Mucosa of rectum (tissue), 2 donors: ENCODE results near the gene BLCAP.

Source experiments
- H3K27ac ChIP-seq, 2 donors: one replicate each; pipeline ENCODE4 v1.7.0; 2013; ENCODE audit warnings: inconsistent platforms in 2 of 2, low read depth in 2 of 2, low read length in 2 of 2
- H3K27me3 ChIP-seq, 2 donors: one replicate each; pipeline ENCODE4 v1.7.0; 2013; ENCODE audit warnings: low read length in 2 of 2; ENCODE audit not compliant: control insufficient read depth in 2 of 2, insufficient read depth in 2 of 2
- H3K36me3 ChIP-seq, 2 donors: one replicate each; pipeline ENCODE4 v1.7.0; 2013; ENCODE audit warnings: low read length in 2 of 2; ENCODE audit not compliant: control insufficient read depth in 2 of 2, insufficient read depth in 2 of 2
- H3K4me1 ChIP-seq, 2 donors: one replicate each; pipeline ENCODE4 v1.7.0; 2013; ENCODE audit warnings: low read length in 2 of 2, mild to moderate bottlenecking in 1 of 2; ENCODE audit not compliant: control insufficient read depth in 2 of 2, insufficient read depth in 2 of 2
- H3K4me3 ChIP-seq, 2 donors: one replicate each; pipeline ENCODE4 v1.7.0; 2013; ENCODE audit warnings: low read length in 2 of 2
- H3K9ac ChIP-seq, 2 donors: one replicate each; pipeline ENCODE4 v1.7.0; 2013; ENCODE audit warnings: low read length in 2 of 2, low read depth in 1 of 2, mild to moderate bottlenecking in 1 of 2
- H3K9me3 ChIP-seq, 2 donors: one replicate each; pipeline ENCODE4 v1.7.0; 2013; ENCODE audit warnings: low read length in 2 of 2; ENCODE audit not compliant: control insufficient read depth in 2 of 2
- donor health status: healthy.
- donor health status: Normal muscosa, but diverticular disease.

BLCAP gene

GRCh38 chr20:37516811-37517750 lies 10.6 kb downstream of the BLCAP start:
- Histone ChIP-seq H3K9me3 (no peaks in the 10 kb centered on the region), H3K4me3 (no peak overlapping the region), H3K9ac (no peak overlapping the region), H3K4me1 (peaks cover 11 to 14% of the 10 kb centered on the region in 2 donors), H3K27ac (peak overlapping the region; percentile 5 to 18), H3K27me3 (no peaks in the 10 kb centered on the region), H3K36me3 (peaks cover 28 to 37% of the 10 kb centered on the region in 2 donors)

GRCh38 chr20:37515876-37516275 lies 11.8 kb downstream of the BLCAP start:
- no peaks in the 10 kb centered on the region for H3K9me3 ChIP-seq
- peaks cover 39 to 41% of the 10 kb centered on the region in 2 donors for H3K36me3 ChIP-seq
- no peak overlapping the region for H3K27ac ChIP-seq
- no peaks in the 10 kb centered on the region for H3K27me3 ChIP-seq
- no peak overlapping the region for H3K4me3 ChIP-seq
- no peak overlapping the region for H3K9ac ChIP-seq
- H3K4me1 ChIP-seq, result peaks cover 11 to 14% of the 10 kb centered on the region in 2 donors

DNA sequence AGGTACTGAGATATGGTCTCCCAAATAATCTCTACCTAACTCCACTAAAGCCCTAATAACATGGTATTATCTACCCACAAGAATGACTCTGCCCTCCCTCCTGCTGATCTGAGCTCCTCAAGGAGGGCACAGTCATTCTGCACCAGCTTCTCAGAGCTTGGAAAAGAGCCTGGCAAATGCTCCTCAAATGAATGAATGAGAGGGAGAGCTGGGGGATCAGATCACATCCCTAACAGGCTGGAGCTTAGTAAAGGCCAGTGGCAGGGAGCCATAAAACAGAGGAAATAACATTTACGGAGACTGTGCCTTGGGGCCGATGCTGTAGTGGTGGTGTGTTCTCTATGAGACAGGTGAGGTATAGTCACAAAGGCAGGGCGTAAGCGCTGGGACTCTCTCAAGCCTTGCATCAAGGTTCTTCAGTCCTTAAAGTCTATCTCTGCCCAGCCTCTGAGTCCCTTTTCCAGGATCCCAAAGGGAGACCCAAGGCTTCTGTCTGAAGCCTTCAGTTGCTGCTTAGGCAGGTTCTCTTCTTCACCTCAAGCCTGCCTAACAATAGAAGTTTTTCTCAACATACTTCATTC lies 13.8 kb downstream of the BLCAP start:
- H3K9me3 ChIP-seq, result no peaks in the 10 kb centered on the region
- H3K36me3 ChIP-seq, result peaks cover 39 to 48% of the 10 kb centered on the region in 2 donors
- H3K9ac ChIP-seq, result no peak overlapping the region
- H3K4me1 ChIP-seq, result peaks cover 7 to 11% of the 10 kb centered on the region in 2 donors
- no peak overlapping the region for H3K4me3 ChIP-seq
- H3K27me3 ChIP-seq, result no peaks in the 10 kb centered on the region
- H3K27ac ChIP-seq, result no peak overlapping the region

GRCh38 chr20:37511610-37512275 lies 15.9 kb downstream of the BLCAP start:
- Histone ChIP-seq H3K9me3 (no peaks in the 10 kb centered on the region), H3K9ac (no peak overlapping the region), H3K36me3 (peaks cover 28 to 37% of the 10 kb centered on the region in 2 donors), H3K4me3 (no peak overlapping the region), H3K4me1 (peaks cover 0 to 4% of the 10 kb centered on the region in 2 donors), H3K27me3 (no peaks in the 10 kb centered on the region), H3K27ac (no peak overlapping the region)

- no peaks in the 10 kb centered on the region for H3K9me3 ChIP-seq
- H3K27ac ChIP-seq, result no peak overlapping the region
- H3K9ac ChIP-seq, result no peak overlapping the region
- H3K4me3 ChIP-seq, result no peak overlapping the region
- peaks cover 26 to 33% of the 10 kb centered on the region in 2 donors for H3K36me3 ChIP-seq
- no peaks in the 10 kb centered on the region for H3K27me3 ChIP-seq
- no peaks in the 10 kb centered on the region for H3K4me1 ChIP-seq
Observed at GRCh38 chr20:37510226-37510625, 17.4 kb downstream of the BLCAP start.

DNA sequence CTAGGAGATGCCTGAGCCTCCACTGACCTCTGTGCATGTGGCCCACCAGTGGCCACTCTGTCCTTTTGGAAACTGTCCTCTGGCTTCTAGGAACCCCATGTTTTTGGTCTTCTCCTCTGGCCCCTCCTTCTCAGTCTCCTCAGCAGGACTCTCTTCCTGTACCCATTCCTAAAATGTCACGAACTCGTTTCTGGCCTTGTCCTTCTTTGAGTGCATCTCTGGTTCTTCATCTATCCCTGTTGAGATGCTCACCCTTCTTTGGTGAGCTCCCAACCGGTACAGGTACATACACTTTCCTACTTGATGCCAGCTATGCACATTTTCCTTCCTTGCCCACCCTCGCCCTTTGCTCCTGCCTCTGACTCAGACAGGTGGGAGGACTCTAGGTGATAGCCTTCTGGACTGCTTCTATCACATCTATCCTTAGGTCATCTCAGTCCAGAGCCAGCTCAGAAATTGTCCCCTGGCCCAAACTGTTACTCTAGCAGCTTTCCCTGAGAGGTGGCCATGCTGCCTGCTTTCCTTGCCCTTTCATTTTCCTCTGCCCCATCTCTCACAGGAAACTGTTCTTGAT lies 21.4 kb downstream of the BLCAP start:
- H3K27me3 ChIP-seq, result no peaks in the 10 kb centered on the region
- peaks cover 4 to 10% of the 10 kb centered on the region in 2 donors for H3K36me3 ChIP-seq
- no peak overlapping the region for H3K9ac ChIP-seq
- H3K9me3 ChIP-seq, result no peaks in the 10 kb centered on the region
- no peaks in the 10 kb centered on the region for H3K4me1 ChIP-seq
- no peak overlapping the region for H3K4me3 ChIP-seq
- no peak overlapping the region for H3K27ac ChIP-seq

- Histone ChIP-seq H3K4me1 (no peaks in the 10 kb centered on the region), H3K27me3 (no peaks in the 10 kb centered on the region), H3K9me3 (no peaks in the 10 kb centered on the region), H3K27ac (no peak overlapping the region), H3K4me3 (no peak overlapping the region), H3K36me3 (peaks cover 0 to 10% of the 10 kb centered on the region in 2 donors), H3K9ac (no peak overlapping the region)
Observed at GRCh38 chr20:37505263-37506151, 22.2 kb downstream of the BLCAP start.

GRCh38 chr20:37504404-37505096 lies 23.1 kb downstream of the BLCAP start:
- Histone ChIP-seq H3K27ac (no peak overlapping the region), H3K36me3 (peaks cover 0 to 6% of the 10 kb centered on the region in 2 donors), H3K9me3 (no peaks in the 10 kb centered on the region), H3K4me1 (no peaks in the 10 kb centered on the region), H3K27me3 (no peaks in the 10 kb centered on the region), H3K9ac (no peak overlapping the region), H3K4me3 (no peak overlapping the region)
